NCI-H1417 treated with DMSO at 0.1 percent for 48 hours (cell line): ENCODE measurements around the gene YPEL1.
"Not testable (repeated sequence)": the region's sequence is repeated elsewhere in the genome, so short reads cannot be mapped to it uniquely, and the experiment has no call there.

Experiments used
- DNase-seq: peaks from one replicate; lab custom pipeline; 2025; lab: John Stamatoyannopoulos, UW

Gene YPEL1

DNA sequence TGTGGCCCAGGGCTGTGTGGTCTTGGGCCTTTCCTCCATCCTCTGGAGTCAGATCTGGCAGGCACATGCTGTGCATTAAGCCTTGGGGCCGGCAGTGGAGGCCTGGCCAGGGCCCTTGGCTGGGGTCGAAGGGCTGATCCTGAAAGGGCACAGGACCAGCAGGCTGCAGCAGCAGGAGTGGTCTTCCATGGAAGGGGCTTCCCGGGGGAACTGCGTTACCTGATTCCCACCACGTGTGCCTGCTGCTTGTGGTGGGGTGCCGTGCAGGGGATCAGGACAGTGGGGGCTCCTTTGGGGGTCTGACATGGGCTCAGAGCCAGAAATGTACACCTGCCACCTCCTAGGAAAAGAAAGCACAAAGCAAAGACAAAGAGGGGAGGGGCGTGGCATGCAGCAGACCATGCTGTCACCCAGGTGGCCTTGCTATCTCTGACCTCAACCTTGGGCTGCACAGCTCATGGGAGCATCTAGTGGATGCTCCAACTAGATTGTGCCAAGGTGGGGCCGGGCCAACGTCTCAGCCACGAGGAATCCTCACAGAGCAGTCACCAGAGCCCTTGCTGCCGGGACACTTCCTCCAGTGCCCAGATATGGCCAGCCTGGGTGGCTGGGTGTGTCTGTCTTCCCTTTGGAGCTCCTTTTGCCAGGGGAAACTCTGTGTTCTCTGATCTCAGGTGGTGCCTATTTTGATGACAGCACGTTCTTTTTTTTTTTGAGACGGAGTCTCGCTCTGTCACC is 17.9 kb upstream of the YPEL1 start:
- no peak for DNase-seq

DNA sequence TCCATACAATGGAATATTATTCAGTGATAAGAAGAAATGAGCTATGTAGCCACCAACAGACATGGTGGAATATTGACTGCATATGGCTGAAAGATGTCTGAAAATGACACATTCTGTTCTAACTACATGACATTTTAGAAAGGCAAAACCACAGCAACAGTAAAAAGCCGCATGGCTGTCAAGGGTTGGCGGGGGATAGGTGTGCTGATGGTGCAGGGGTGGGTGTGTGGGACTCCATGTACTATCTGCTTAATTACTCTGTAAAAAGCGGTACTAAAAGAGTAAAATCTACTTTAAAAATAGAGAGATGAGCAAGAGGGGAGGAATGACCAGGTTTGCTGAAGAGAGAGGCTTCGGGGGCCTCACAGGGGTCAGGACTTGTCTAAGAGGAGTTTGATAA is 16.7 kb upstream of the YPEL1 start:
- DNase-seq: no peak

DNA sequence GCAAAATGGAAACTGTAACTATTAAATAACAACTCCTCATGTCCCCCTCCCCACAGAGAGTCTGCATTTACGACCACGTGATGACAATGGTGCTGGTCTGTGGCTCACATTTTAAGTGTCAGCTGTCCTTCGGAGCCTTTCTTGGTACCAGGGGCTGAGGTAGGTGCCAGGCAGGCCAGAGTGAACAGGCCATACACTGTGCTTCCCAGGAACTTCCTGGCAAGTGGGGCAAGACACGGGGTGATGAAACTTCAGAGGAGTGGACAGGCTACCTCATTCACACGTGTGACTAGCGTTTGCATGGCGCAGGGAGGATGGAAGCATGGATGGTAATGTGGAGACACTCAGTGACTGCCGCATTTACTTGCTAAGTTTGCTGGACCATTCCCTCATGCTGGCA is 10.4 kb upstream of the YPEL1 start:
- no peak for DNase-seq

DNA sequence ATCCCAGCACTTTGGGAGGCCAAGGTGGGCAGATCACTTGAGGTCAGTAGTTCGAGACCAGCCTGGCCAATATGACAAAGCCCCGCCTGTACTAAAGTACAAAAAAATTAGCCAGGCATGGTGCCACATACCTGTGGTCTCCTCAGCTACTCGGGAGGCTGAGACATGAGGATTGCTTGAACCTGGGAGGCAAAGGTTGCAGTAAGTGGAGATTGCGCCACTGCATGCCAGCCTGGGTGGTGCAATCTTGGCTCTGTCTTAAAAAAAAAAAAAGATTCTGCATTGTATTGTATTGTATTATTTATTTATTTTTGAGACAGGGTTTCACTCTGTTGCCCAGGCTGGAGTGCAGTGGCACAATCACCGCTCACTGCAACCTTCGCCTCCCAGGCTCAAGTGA is 9.3 kb upstream of the YPEL1 start:
- DNase-seq: not testable (repeated sequence)

DNA sequence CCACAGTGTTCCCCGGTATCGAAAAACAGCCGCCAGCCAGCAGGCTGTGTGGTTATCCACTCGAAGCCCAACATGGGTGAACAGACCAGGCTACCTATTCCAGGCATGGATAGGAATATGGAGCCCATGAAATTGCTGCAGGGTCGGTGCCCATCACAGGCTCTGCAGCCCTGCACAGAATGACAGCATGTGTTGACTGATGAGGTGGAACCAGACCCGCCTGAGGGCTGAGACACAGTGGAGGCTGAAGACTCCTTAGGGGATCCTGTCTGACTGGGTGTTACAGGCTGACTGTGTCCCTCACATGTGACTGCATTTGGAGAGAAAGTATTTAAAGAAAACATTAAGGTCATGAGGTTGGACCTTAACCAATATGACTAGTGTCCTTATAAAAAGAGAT is 6.2 kb upstream of the YPEL1 start:
- DNase-seq: no peak

DNA sequence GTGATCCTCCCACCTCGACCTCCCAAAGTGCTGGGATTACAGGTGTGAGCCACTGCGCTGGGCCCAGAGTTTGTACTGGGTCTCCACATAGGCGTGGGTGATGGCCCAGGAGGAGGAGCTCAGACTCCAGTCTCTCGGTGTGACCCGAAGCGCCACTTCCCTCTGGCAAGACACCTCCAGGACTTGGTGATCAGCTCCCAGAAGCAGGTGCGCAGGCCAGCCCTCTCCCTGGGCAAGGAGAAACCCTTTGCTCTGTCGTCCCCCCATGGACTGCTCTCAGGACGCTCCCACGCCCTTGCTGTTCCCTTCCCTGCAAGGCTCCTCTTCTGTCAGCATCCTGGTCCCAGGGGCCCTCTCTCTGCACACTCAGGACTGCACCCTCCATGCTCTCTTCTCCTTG is 5.5 kb upstream of the YPEL1 start:
- DNase-seq: no peak

DNA sequence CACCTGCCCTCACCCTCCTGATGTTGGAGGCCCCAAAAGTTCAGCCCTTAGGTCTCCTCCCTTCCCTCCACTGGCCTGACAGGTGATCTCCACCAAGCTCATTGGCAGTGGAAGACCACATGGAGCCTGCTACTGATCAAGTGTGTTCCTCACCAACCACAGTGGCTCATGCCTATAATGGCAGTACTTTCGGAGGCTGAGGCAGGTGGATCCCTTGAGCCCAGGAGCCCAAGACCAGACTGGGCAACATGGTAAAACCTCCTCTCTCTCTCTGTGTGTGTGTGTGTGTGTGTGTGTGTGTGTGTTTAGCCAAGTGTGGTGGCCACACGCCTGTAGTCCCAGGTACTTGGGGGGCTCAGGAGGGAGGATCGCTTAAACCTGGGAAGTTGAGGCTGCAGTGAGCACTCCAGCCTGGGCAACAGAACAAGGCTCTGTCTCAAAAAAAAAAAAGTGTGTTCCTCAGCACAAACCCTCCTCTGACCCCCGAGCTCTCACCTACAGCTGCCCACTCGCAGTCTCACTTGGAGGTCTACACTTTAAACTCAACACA is 4.3 kb upstream of the YPEL1 start:
- DNase-seq: no peak

DNA sequence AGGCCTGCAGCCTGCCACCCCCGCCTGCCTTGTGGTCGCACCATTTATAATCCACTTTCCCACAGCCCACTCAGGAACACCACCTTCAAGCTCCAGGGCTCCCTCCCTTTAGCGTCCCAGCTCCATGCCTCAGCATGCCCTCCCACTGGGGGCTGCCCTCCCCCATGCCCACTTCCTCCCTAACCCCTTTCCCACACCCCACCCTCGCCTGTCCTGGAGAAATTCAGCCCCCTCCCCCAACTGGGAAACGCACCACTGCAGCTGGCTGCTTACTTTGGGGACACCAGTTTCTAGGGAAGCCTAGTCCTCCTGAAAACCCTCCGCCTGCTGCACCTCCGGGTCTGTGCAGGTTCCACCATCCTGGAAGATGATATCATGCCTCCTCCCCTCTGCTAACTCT is 3.4 kb upstream of the YPEL1 start:
- no peak for DNase-seq

DNA sequence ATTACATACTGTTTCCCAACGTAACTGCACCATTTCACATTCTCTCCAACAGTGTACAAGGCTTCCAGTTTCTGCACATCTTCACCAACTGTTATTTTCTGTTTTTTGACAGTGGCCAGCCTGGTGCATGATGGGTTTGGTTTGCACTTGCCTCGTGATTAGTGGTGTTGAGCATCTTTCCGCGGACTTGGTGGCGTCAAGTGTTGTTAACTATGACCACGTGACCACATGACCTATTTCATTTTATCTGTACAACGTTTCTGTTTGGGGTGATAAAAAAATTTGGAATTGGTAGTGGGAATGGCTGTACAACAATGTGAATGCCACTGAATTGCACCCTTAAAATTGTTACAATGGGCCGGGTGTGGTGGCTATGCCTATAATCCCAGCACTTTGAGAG is 2.5 kb upstream of the YPEL1 start:
- no peak for DNase-seq

DNA sequence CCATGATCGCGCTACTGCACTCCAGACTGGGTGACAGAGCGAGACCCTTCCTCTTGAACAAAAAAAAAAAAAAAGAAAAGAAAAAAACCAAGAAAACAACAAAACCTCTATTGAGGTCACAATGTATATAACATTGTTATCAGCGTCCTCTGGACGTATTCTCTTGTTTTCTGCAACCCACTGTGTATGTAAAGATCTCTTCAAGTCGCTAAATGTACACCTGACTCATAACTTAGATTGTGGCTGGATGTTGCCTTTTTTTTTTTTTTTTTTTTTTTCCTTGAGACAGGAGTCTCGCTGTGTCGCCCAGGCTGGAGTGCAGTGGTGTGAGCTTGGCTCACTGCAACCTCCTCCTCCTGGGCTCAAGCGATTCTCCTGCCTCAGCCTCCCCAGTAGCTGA is 1.4 kb upstream of the YPEL1 start:
- DNase-seq: no peak

DNA sequence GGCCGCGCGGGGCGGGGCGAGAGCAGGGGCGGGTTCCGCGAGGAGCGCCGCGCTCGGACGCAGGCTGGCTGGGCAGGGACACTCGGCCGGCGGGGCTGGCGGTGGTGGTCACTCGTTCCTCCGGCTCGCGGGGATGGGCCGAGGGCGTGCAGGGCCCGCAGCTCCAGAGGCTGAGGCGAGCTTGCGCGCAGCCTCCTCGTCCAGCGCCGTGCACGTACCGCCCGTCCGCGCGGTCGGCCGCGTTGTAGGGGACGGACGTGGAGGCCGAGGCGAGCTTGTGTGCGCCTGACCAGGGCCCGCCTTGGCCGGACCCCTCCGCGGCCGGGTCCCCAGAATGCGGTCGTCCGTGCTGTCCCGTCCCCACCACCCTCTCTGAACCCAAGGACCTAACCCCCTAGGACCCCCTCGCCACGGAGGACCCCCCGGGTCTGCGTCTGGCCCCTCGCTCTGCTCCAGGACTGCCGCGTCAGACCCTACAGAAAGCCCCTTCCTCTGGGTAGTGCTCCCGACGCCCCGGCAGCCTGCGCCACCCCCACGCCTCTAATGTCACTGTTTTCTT is 569 bp upstream of the YPEL1 start:
- no peak for DNase-seq

DNA sequence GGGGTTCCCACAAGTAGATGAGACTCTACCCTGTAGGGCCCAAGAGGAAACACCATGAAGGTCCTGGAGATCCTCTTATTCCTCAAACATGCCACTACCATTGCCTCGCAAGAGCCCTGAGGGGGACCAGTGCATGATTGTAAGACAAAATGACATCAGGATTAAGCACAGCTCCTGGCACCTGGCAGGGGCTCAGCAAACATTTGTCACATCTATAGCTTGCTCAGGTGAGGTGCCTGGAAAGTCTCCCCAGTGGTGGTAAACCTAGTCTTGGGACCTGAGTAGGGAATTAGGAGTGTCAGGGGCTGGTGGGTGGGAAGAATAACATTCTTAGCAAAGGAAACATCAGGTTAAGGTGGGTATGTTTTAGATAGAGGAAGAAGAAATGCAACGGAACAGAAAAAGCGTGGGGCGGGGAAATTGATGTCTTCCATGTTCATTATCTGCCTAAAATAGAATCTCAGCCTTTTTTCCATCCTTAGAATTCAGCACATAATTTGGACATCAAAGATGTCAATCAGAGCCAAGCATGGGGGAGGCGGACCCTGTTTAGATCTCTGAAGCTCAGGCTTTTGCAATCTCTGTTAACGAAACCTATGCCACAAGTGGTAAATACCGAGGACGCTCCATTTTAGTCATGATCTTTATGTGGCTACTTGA is 924 bp downstream of the YPEL1 start:
- no peak for DNase-seq

DNA sequence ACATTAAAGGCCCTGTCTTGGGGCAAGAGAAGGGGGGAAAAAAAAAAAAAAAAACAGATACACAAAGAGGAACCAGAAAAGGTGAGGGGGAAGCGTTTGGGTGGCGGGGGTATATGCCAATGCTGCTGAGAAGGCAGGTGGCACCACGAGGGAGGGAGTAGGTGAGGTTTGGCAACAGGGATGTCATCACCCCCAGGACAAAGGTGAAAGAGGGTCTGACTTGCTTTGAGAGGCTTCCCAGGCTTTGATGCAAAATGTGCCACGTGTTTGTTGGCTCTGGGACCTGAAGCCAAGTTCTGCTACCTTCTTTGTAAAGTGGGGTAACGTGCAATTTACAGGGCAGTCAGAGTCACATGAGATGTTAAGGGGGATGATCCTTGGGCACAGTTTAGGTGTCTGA is 4.1 kb downstream of the YPEL1 start:
- no peak for DNase-seq

DNA sequence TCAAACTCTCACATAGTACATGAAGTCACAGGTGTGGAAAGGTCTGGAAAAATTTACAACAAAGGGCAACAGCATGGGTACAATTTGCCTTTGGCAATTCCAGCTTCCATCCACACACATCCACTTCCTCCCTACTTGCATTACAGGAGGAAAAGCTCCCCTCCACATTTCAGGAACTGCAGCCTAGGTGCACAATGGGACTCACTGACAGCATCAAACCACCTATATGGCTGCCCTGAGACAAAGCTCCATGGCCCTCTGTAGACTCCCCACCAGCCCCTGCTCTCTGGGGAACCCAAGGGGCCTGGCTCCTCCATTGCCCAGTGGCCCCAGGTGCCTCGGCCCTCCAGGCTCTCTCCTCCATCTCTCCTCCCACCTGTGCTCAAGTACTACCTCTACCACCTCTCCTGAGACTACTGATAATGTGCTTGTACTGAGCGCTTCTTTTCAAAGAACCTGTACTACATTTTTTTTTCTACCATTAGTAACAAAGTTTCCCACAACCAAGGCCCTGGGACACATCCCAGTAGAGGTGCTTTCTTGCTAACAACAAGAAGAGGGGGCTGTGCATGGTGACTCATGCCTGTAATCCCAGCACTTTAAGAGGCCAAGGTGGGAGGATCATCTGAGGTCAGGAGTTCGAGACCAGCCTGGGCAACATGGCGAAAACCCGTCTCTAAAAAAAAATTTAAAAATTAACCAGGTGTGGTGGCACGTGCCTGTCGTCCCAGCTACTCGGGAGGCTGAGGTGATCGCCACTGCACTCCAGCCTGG is 4.9 kb downstream of the YPEL1 start:
- no peak for DNase-seq

DNA sequence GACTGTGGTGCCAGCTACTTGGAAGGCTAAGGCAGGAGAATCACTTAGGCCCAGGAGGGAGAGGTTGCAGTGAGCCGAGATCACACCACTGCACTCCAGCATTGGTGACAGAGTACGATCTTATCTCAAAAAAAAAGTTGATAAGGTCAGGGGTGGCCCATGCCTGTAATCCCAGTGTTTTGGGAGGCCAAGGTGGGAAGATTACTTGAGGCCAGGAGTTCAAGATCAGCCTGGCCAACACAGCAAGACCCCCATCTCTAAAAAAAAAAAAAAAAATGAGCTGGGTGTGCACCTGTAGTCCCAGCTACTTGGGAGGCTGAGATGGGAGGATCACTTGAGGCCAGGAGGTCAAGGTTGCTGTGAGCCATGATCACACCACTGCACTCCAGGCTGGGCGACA is 6.4 kb downstream of the YPEL1 start:
- DNase-seq: not testable (repeated sequence)

DNA sequence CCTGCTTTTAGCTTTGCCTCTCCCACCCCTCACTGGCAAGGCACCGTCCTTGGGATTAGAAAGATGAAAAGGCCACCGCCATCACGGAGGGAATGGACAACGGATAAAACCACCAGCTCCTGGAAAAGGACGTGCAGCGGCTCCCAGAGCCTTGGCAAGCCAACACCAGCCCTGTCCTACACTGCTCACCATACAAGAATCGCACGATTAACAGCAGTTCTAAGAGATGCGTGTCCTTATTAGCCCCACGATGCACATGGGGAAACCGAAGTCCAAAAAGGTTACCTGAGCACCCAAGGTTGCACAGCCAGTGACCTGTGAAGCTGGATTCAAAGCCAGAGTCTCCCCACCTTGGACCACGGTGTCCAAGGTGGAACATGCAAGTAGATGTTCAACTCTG is 7.3 kb downstream of the YPEL1 start:
- no peak for DNase-seq

DNA sequence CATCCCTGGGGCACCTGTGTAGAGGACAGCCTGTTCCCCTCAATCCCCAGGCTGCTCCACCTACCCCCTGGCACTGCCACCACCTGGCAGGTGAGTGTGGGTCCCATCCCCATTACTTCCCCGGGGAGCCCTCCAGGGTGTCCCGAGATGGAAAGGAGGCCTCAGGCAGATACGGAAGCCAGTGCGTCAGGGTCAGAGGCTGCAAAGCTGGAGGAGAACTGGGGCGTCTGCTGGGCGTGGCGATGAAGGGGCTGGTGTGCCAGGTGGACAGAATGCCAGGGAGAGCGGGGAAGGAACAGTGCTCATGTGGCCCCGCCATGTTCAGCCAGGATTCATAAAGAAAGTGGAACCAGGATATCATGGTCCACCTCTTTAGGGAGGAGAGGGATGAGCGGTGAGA is 7.8 kb downstream of the YPEL1 start:
- DNase-seq: no peak

DNA sequence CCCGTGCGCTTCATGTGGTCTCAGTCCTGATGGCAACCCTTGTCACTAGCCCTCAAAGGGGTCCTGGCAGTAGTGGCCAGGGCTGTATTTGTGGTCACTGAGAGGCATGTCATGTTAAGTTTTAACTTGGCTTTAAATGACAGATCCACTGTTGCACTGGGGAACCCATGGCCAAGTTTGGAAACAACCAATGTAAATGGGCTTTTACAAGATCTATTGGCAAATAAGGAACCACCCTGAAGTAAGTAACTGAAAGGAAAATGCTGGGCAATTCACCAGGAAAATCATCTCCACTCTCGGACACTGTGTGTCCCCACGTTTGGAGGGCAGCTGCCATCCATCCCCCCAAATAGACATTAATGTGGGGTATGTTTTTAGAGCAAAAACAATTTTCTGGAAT is 8.4 kb downstream of the YPEL1 start:
- DNase-seq: no peak

DNA sequence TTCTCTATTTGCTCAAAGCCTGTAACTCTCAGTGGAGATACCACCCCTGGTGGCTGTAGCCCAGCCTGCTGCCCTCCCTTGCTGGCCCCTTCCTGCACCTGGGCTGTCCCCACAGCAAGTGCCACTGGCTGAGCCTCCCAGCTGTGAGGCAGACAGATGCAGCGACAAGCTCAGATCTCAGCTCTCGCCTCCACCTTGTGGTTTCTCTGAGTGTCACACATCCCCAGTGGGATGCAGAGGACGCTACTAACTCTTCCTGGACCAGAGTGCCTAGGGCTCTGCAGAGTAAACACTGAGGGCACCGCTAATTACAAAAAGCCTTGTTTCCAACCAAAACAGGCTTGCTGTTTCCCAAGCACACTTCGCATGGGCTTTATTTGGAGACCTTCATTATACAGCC is 8.9 kb downstream of the YPEL1 start:
- no peak for DNase-seq

DNA sequence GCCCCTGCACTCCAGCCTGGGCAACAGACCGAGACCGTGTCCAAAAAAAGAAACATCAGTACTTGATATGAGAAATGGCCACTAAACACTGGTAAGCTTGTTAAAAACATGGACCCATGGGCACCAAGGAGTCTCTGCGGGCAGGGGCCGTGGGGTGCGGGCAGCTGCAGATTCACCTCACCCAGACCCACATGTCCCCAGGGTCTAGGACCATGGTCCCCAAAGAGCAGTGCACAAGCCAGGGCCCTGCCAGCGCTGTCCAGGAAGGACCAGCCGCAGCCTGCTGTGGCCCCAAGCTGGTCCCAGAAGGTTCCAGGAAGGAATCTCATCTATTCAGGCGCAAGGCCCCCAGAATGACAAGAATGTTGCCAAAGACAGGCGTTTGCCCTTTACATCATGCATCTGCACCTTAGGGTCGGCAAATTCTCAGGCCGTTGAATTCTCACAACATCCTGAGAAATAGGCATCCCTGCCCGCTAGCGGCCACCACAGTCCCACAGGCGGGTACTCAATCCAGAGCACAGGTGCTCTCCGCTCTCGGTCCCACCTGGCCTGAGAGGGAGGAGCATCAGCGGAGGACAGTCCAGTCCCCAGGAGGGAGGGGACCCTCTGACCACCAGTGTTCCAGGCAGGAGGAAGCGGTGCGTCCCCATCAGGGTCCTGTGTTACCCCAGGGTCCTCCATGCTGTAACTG is 9.5 kb downstream of the YPEL1 start:
- no peak for DNase-seq

DNA sequence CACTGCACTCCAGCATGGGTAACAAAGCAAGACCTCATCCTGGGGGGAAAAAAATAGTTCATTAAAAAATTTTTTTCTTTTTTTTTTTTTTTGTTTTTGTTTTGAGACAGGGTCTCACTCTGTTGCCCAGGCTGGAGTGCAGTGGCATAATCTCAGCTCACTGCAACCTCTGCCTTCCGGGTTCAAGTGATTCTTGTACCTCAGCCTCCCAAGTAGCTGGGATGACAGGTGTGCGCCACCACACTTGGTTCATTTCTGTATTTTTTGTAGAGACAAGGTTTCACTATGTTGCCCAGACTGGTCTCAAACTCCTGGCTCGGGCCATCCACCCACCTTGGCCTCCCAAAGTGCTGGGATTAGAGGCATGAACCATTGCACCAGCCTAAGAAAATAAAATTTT is 11.1 kb downstream of the YPEL1 start:
- not testable (repeated sequence) for DNase-seq
